PC-3 (cell line): ENCODE results near the gene UFC1. TPM values are rescaled to one million over a fixed set of nuclear protein-coding genes. Genes with fewer than 3 reads are reported as not detected.
A peak's percentile ranks its signal among the peaks of the same experiment; 100 is the strongest.

Experiments
- ATAC-seq: fragments of 200-7000 bp; cut with Tn5 transposase; 2 replicates; pipeline ENCODE4 v1.9.1; 2020; ENCODE audit warnings: mild to moderate bottlenecking, moderate library complexity
- BruUV-seq: library from RNA; stranded (reverse); fragments of 400-500 nt; replicated peaks from 2 replicates; lab custom pipeline; 2021; lab: Mats Ljungman, UMichigan
- CTCF ChIA-PET: fragments of 300-600 bp; sonication (Branson Sonifier 250); formaldehyde crosslinking; loops from one replicate; lab custom pipeline; 2022; ENCODE audit warnings: antibody characterized with exemption; lab: Charles Lee
- POLR2A ChIA-PET: fragments of 300-600 bp; sonication (Branson Sonifier 250); formaldehyde crosslinking; loops from one replicate; lab custom pipeline; 2022; ENCODE audit warnings: antibody characterized with exemption; ENCODE audit not compliant: unreplicated experiment; lab: Charles Lee
- DNase-seq: peaks from one replicate; pipeline ENCODE4 v3.0.0-alpha.2; 2015
- H2AFZ ChIP-seq: fragments of 300-600 bp; sonication (generic); 2 replicates; pipeline ENCODE4 v1.6.0; 2016; ENCODE audit warnings: antibody characterized with exemption, low read length
- H3F3A ChIP-seq: fragments of 300-600 bp; sonication (generic); one replicate; pipeline ENCODE4 v1.6.0; 2017; ENCODE audit warnings: antibody characterized with exemption, low read length, control low read depth, mild to moderate bottlenecking; ENCODE audit not compliant: unreplicated experiment
- H3K27ac ChIP-seq: fragments of 300-600 bp; sonication (generic); 2 replicates; pipeline ENCODE4 v1.5.1; 2016; ENCODE audit warnings: mild to moderate bottlenecking, low read length
- H3K27me3 ChIP-seq: fragments of 300-600 bp; sonication (generic); 2 replicates; pipeline ENCODE4 v1.6.1; 2016; ENCODE audit warnings: low read length, mixed read lengths
- H3K36me3 ChIP-seq: fragments of 300-600 bp; sonication (generic); 2 replicates; pipeline ENCODE4 v1.6.1; 2016; ENCODE audit warnings: low read depth, mixed run types, low read length, mixed read lengths
- H3K4me1 ChIP-seq: fragments of 300-600 bp; sonication (generic); 2 replicates; pipeline ENCODE4 v1.5.1; 2016; ENCODE audit warnings: low read length; ENCODE audit not compliant: insufficient read depth
- H3K4me2 ChIP-seq: fragments of 300-600 bp; sonication (generic); 2 replicates; pipeline ENCODE4 v1.6.0; 2016; ENCODE audit warnings: low read length
- H3K4me3 ChIP-seq: fragments of 300-600 bp; sonication (generic); 2 replicates; pipeline ENCODE4 v1.5.1; 2016; ENCODE audit warnings: mild to moderate bottlenecking, low read length, mixed read lengths
- H3K79me2 ChIP-seq: fragments of 300-600 bp; sonication (generic); 2 replicates; pipeline ENCODE4 v1.6.1; 2017; ENCODE audit warnings: low read length, mixed read lengths
- H3K9ac ChIP-seq: fragments of 300-600 bp; sonication (generic); 2 replicates; pipeline ENCODE4 v1.6.0; 2016; ENCODE audit warnings: mild to moderate bottlenecking, low read length
- H3K9me2 ChIP-seq: fragments of 300-600 bp; sonication (generic); replicated peaks from 2 replicates; pipeline ENCODE4 v1.6.1; 2016; ENCODE audit warnings: mixed run types, low read length, mixed read lengths
- H3K9me3 ChIP-seq: fragments of 300-600 bp; sonication (generic); 2 replicates; pipeline ENCODE4 v1.6.1; 2016; ENCODE audit warnings: low read length, mixed read lengths
- H4K20me1 ChIP-seq: fragments of 300-600 bp; sonication (generic); 2 replicates; pipeline ENCODE4 v1.6.1; 2016; ENCODE audit warnings: low read length, mixed read lengths
- CTCF ChIP-seq: fragments of 300-600 bp; sonication (generic); conservative IDR thresholded peaks from 2 replicates; pipeline ENCODE4 v1.5.1; 2017; ENCODE audit warnings: antibody characterized with exemption, low read depth, mild to moderate bottlenecking, low read length
- EZH2 ChIP-seq: fragments of 300-600 bp; sonication (generic); IDR thresholded peaks from one replicate; pipeline ENCODE4 v1.6.1; 2017; ENCODE audit warnings: antibody characterized with exemption, mild to moderate bottlenecking, low read length; ENCODE audit not compliant: unreplicated experiment
- EZH2phosphoT487 ChIP-seq: fragments of 300-600 bp; sonication (generic); IDR thresholded peaks from 2 replicates; pipeline ENCODE4 v1.6.1; 2018; ENCODE audit warnings: mild to moderate bottlenecking, antibody characterized with exemption, low read length, borderline replicate concordance
- intact Hi-C: fragments of 100-400 bp; cut with micrococcal nuclease; formaldehyde crosslinking; loops from 2 replicates; pipeline ENCODE4 v1.9.0; 2023
- total RNA-seq: library from RNA; depleted of rRNA; stranded (reverse); fragments of >200 nt; gene quantifications from 2 replicates; pipeline ENCODE4 v1.2.3, GENCODE V29; 2014

UFC1 gene
- total RNA-seq, 1 experiment from 2014 or later: 113 TPM

GRCh38 chr1:161174911-161175310, 21.1 kb downstream of the UFC1 start:
- no peak overlapping the region for H3K9ac ChIP-seq
- POLR2A ChIA-PET: no interaction called here
- no peaks in the 10 kb centered on the region for H4K20me1 ChIP-seq
- BruUV-seq: no TSS peak
- peaks cover 19% of the 10 kb centered on the region for H3K79me2 ChIP-seq
- DNase-seq: no peak
- no peaks in the 10 kb centered on the region for H3K9me2 ChIP-seq
- H3K27me3 ChIP-seq: no peaks in the 10 kb centered on the region
- no peak for ATAC-seq
- H3K27ac ChIP-seq: no peak overlapping the region
- peaks cover 18% of the 10 kb centered on the region for H3K4me1 ChIP-seq
- peaks cover 47% of the 10 kb centered on the region; the same call in 1 of the 2 replicates for H3K36me3 ChIP-seq
- H3K4me3 ChIP-seq: no peak overlapping the region
- H3K9me3 ChIP-seq: no peaks in the 10 kb centered on the region
- intact Hi-C loops: no loop called here
- no peak overlapping the region for H3K4me2 ChIP-seq
- no peaks in the 10 kb centered on the region for H3F3A ChIP-seq
- H2AFZ ChIP-seq: no peak overlapping the region
- CTCF ChIA-PET: no interaction called here
- TF ChIP-seq CTCF (no peak), EZH2 (no peak), EZH2phosphoT487 (no peak)

GRCh38 chr1:161175771-161176453, 22.1 kb downstream of the UFC1 start:
- TF ChIP-seq EZH2: no peak
- no peak for TF ChIP-seq CTCF
- no peak for TF ChIP-seq EZH2phosphoT487
- ChIA-PET POLR2A (no interaction called here), CTCF (no interaction called here)
- Histone ChIP-seq H3K4me2 (peak overlapping the region; percentile 94), H3F3A (no peaks in the 10 kb centered on the region), H3K9me2 (no peaks in the 10 kb centered on the region), H3K4me3 (peak overlapping the region; percentile 87), H3K36me3 (peaks cover 40% of the 10 kb centered on the region; the same call in 1 of the 2 replicates), H3K27me3 (no peaks in the 10 kb centered on the region), H3K4me1 (peaks cover 18% of the 10 kb centered on the region), H3K9ac (peak overlapping the region; percentile 80; the same call in 1 of the 2 replicates), H3K9me3 (no peaks in the 10 kb centered on the region), H2AFZ (no peak overlapping the region), H3K27ac (no peak overlapping the region), H3K79me2 (peaks cover 19% of the 10 kb centered on the region), H4K20me1 (no peaks in the 10 kb centered on the region)
- DNase-seq (no peak), ATAC-seq (no peak)
- no TSS peak for BruUV-seq
- intact Hi-C loops: no loop called here

- TF ChIP-seq EZH2 (no peak), EZH2phosphoT487 (no peak), CTCF (no peak)
- H3K4me1 ChIP-seq: peaks cover 18% of the 10 kb centered on the region
- intact Hi-C loops: no loop called here
- no peaks in the 10 kb centered on the region for H3K9me3 ChIP-seq
- peak; percentile 41 for ATAC-seq
- H3K27me3 ChIP-seq: no peaks in the 10 kb centered on the region
- peaks cover 19% of the 10 kb centered on the region for H3K79me2 ChIP-seq
- DNase-seq: no peak
- H3K4me3 ChIP-seq: peak overlapping the region; percentile 87
- peak overlapping the region; percentile 89 for H2AFZ ChIP-seq
- peak overlapping the region; percentile 80 for H3K9ac ChIP-seq
- peak overlapping the region; percentile 94 for H3K4me2 ChIP-seq
- H4K20me1 ChIP-seq: no peaks in the 10 kb centered on the region
- POLR2A ChIA-PET: interaction anchor here (0.7 kb wide), 1 partner anchor 14 kb away, joined by 3 read pairs; no protein-coding TSS in a partner anchor
- no peak overlapping the region; the same call in 1 of the 2 replicates for H3K27ac ChIP-seq
- BruUV-seq: no TSS peak
- peaks cover 34% of the 10 kb centered on the region; the same call in 1 of the 2 replicates for H3K36me3 ChIP-seq
- H3F3A ChIP-seq: no peaks in the 10 kb centered on the region
- H3K9me2 ChIP-seq: no peaks in the 10 kb centered on the region
- CTCF ChIA-PET: interaction anchor here (1.3 kb wide), 1 partner anchor 11 kb away, joined by 5 read pairs; the partner anchor contains the start of gene PPOX
Observed at GRCh38 chr1:161176468-161177111, 22.8 kb downstream of the UFC1 start.
